Smooth muscle cell (in vitro differentiated cells): Measurements from ENCODE around the gene GTPBP1. TPM values are rescaled to one million over a fixed set of nuclear protein-coding genes. Genes with fewer than 3 reads are reported as not detected.

Experiments used
- DNase-seq: peaks from one replicate; lab custom pipeline; 2025; ENCODE audit not compliant: unreplicated experiment; lab: John Stamatoyannopoulos, UW
- H2AFZ ChIP-seq: fragments of 200-600 bp; sonication (generic); 2 replicates; pipeline ENCODE4 v1.6.0; 2016; ENCODE audit warnings: antibody characterized with exemption, low read depth, mild to moderate bottlenecking
- H3F3A ChIP-seq: fragments of 200-600 bp; sonication (generic); 2 replicates; pipeline ENCODE4 v1.6.0; 2017; ENCODE audit warnings: antibody characterized with exemption, low read depth
- H3K27ac ChIP-seq: fragments of 200-600 bp; sonication (generic); 2 replicates; pipeline ENCODE4 v1.5.1; 2016; ENCODE audit warnings: low read depth, mild to moderate bottlenecking
- H3K27me3 ChIP-seq: fragments of 200-600 bp; sonication (generic); 2 replicates; pipeline ENCODE4 v1.6.1; 2016; ENCODE audit warnings: low read depth, mild to moderate bottlenecking
- H3K36me3 ChIP-seq: fragments of 200-600 bp; sonication (generic); 2 replicates; pipeline ENCODE4 v1.5.1; 2016; ENCODE audit warnings: low read depth
- H3K4me1 ChIP-seq: fragments of 200-600 bp; sonication (generic); 2 replicates; pipeline ENCODE4 v1.5.1; 2016; ENCODE audit warnings: low read depth
- H3K4me2 ChIP-seq: fragments of 200-600 bp; sonication (generic); 2 replicates; pipeline ENCODE4 v1.6.0; 2016; ENCODE audit warnings: mild to moderate bottlenecking
- H3K4me3 ChIP-seq: fragments of 200-600 bp; sonication (generic); 2 replicates; pipeline ENCODE4 v1.5.1; 2016; ENCODE audit warnings: mild to moderate bottlenecking
- H3K79me2 ChIP-seq: fragments of 200-600 bp; sonication (generic); 2 replicates; pipeline ENCODE4 v1.6.0; 2016; ENCODE audit warnings: low read depth, mild to moderate bottlenecking
- H3K9ac ChIP-seq: fragments of 200-600 bp; sonication (generic); 2 replicates; pipeline ENCODE4 v1.6.0; 2016; ENCODE audit warnings: low read depth
- H3K9me3 ChIP-seq: fragments of 200-600 bp; sonication (generic); replicated peaks from 2 replicates; pipeline ENCODE4 v1.5.1; 2016; ENCODE audit warnings: low read depth
- H4K20me1 ChIP-seq: fragments of 200-600 bp; sonication (generic); 2 replicates; pipeline ENCODE4 v1.6.0; 2016; ENCODE audit warnings: low read depth
- CTCF ChIP-seq: fragments of 200-600 bp; sonication (generic); IDR thresholded peaks from 2 replicates; pipeline ENCODE4 v1.5.1; 2017; ENCODE audit warnings: borderline replicate concordance, mild to moderate bottlenecking, antibody characterized with exemption; ENCODE audit not compliant: insufficient read depth, poor library complexity, severe bottlenecking
- WGBS: methylation state at CpG from one replicate; pipeline ENCODE4 v1.1.7; 2016; ENCODE audit warnings: low lambda C conversion rate; 5-methylcytosine and 5-hydroxymethylcytosine counted together
- polyA plus RNA-seq: library from polyadenylated mRNA; unstranded; fragments of >200 nt; fragmentation: Nextera tagmentation; extraction: Ambion mirVana; gene quantifications from 2 replicates; pipeline ENCODE4 v1.2.1, GENCODE V29; 2016
- total RNA-seq: library from RNA; depleted of rRNA; stranded (reverse); fragments of >200 nt; gene quantifications from 2 replicates; pipeline ENCODE4 v1.2.3, GENCODE V29; 2014

The GTPBP1 gene
- total and polyA plus RNA-seq, 2 experiments from 2014 or later: 23.7 to 25.3 TPM

- no peak for DNase-seq
- Histone ChIP-seq H3K27me3 (no peaks in the 10 kb centered on the region), H3K4me1 (no peaks in the 10 kb centered on the region), H3K79me2 (no peaks in the 10 kb centered on the region), H3K9me3 (no peaks in the 10 kb centered on the region), H3K9ac (no peak overlapping the region), H3K4me3 (no peak overlapping the region), H3K36me3 (no peaks in the 10 kb centered on the region), H2AFZ (no peak overlapping the region), H3F3A (peaks cover 15% of the 10 kb centered on the region), H3K27ac (no peak overlapping the region), H4K20me1 (peaks cover 37% of the 10 kb centered on the region), H3K4me2 (no peak overlapping the region)
- no peak for TF ChIP-seq CTCF
- 94% methylated on average over 7 of the region's 7 CpGs for WGBS
These were observed 15.8 kb downstream of the GTPBP1 start for GRCh38 chr22:38721551-38721950.

DNA sequence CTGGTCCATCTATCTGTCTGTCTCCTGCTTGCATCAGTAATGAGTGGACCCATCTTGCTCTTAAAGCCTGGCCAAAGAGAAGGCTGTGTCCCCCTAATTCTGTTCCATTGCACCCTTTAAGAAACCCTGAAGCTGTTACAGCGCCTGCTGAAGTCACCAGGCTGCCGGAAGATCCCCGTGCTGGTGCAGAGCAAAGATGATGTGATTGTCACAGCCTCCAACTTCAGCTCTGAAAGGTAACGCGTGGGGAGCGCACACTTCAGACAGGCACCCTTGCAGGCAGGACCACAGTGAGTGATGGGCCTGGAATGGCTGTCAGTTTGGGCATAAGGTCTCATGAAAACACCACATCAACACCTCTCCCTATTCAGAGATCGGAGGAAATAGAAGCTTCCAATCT is 18.4 kb downstream of the GTPBP1 start:
- H3K79me2 ChIP-seq: no peaks in the 10 kb centered on the region
- whole genome bisulfite sequencing: 96% methylated on average over 7 of the region's 7 CpGs
- peaks cover 14% of the 10 kb centered on the region for H4K20me1 ChIP-seq
- H3K4me3 ChIP-seq: no peak overlapping the region
- DNase-seq: no peak
- no peak for TF ChIP-seq CTCF
- H3K4me1 ChIP-seq: no peaks in the 10 kb centered on the region
- H3K9ac ChIP-seq: no peak overlapping the region
- H3K36me3 ChIP-seq: no peaks in the 10 kb centered on the region
- H3K9me3 ChIP-seq: no peaks in the 10 kb centered on the region
- H3K27me3 ChIP-seq: no peaks in the 10 kb centered on the region
- no peak overlapping the region for H3K4me2 ChIP-seq
- no peak overlapping the region for H3K27ac ChIP-seq
- no peak overlapping the region for H2AFZ ChIP-seq
- H3F3A ChIP-seq: no peaks in the 10 kb centered on the region

- H3K79me2 ChIP-seq: no peaks in the 10 kb centered on the region
- 90% methylated on average over 3 of the region's 3 CpGs for WGBS
- H3K4me3 ChIP-seq: no peak overlapping the region
- no peak overlapping the region for H3K27ac ChIP-seq
- H3K27me3 ChIP-seq: no peaks in the 10 kb centered on the region
- peaks cover under 1% of the 10 kb centered on the region for H3K36me3 ChIP-seq
- H4K20me1 ChIP-seq: peaks cover 10% of the 10 kb centered on the region
- H3K9me3 ChIP-seq: no peaks in the 10 kb centered on the region
- no peak overlapping the region for H2AFZ ChIP-seq
- DNase-seq: no peak
- no peak overlapping the region for H3K4me2 ChIP-seq
- no peaks in the 10 kb centered on the region for H3F3A ChIP-seq
- H3K9ac ChIP-seq: no peak overlapping the region
- peak; percentile 42 for TF ChIP-seq CTCF
- no peaks in the 10 kb centered on the region for H3K4me1 ChIP-seq
These were observed 19.3 kb downstream of the GTPBP1 start for GRCh38 chr22:38724926-38725571.
